NOMO-1 treated with DMSO at 0.1 percent for 48 hours (cell line): Measurements from ENCODE around the gene LARP1.
A peak's percentile ranks its signal among the peaks of the same experiment; 100 is the strongest.
"Not testable (repeated sequence)": the region's sequence is repeated elsewhere in the genome, so short reads cannot be mapped to it uniquely, and the experiment has no call there.

Experiments used
- DNase-seq: peaks from one replicate; lab custom pipeline; 2025; ENCODE audit not compliant: unreplicated experiment; lab: John Stamatoyannopoulos, UW

LARP1 gene

DNA sequence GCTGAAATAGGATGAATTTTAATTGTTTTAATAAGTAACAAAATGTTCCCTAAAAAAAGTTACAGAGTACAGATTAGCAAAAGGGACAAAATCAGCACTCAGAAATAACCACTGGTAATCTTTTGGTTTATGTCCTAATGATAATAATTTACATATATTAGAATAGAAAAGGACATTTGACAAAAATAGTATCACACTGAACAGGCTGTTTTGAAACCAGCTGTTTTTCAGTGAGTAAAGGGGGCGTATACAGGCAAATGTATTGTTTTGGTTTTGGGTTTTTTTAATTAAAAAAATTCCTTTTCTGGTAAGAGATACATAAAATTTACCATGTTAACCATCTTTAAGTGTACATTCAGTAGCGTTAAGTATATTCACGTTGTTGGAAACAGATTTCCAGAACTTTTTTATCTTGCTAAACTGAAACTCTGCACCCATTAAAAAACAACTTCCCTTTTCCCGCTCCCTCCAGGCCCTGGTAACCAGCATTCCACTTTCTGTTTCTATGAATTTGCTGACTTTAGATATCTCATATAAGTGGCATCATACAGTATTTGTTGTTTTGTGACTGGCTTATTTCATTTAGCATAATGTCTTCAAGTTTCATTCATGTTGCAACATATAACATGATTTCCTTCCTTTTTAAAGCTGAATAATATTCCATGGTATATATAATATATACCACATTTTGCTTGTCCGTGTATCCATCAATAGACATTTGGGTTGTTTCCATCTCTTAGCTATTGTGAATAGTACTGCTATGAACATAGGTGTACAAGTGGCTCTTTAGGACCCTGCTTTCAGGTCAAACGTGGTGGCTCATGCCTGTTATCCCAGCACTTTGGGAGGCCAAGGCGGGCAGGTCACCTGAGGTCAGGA is 20.6 kb upstream of the LARP1 start:
- peak; percentile 45 for DNase-seq

DNA sequence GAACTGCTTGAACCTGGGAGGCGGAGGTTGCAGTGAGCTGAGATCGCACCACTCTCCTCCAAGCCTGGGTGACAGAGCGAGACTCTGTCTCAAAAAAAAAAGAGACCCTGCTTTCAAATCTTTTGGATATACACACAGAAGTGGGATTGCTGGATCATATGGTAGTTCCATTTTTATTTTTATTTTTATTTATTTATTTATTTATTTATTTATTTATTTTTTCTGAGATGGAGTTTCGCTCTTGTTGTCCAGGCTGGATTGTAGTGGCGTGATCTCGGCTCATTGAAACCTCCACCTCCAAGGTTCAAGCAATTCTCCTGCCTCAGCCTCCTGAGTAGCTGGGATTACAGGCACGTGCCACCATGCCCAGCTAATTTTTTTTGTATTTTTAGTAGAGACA is 19.8 kb upstream of the LARP1 start:
- DNase-seq = not testable (repeated sequence)

DNA sequence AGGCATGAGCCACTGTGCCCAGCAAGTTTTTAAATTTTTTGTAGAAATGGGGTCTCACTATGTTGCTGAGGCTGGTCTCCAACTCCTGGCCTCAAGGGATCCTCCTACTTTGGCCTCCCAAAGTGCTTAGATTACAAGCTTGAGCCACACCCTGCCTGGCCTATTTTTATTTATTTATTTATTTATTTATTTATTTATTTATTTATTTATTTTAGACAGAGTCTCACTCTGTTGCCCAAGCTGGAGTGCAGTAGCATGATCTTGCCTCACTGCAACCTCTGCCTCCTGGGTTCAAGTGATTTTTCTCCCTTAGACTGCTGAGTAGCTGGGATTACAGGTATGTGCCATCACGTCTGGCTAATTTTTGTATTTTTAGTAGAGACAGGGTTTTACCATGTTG is 18.8 kb upstream of the LARP1 start:
- not testable (repeated sequence) for DNase-seq

DNA sequence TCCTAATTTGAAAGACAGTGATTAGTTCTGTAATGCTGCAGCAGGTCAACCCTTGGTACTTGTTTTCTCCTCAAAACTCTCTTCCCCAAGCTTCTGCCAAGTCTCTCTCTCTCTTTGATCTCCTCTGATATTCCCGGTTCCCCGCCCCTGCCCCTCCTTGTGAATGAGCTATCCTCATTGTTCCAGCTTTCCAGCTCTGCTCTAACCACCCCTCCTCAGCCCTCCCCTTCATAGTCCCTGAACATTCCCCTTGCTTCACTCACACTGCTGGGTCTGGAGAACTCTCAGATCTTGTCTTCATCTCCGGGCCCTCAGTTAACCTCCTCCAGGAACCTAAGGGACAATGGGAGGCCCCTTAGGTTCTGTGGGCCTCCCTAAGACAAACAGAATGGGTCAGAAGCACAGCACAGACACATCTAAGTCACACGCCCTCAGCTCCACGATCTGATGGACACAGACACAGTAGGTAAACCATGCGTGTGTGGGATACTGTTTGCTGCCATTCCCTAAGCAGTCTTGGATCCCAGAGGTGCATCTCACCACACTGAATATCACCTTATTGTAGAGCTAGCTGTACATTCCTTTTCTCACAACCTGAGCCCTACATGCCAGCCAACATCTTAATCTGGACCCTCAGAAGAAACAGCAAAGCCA is 17.4 kb upstream of the LARP1 start:
- no peak for DNase-seq

DNA sequence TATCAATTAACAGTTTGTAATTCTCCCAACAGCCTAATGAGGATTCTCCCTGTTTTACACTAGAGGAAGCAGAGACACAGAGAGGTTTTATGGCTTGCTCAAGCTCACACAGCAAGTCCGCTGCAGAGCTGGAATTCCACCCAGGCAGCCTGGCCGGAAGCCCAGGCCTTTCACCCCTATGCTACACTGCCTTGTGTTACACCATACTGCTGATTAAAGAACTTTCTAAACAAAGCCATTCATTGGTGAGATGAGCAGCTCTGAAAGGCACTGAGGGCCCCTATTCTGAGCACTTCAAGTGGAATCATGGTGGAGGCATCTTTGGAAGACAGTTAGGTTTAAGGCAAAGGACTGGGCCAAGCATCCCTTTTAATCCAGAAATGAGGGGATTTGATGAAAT is 14.7 kb upstream of the LARP1 start:
- no peak for DNase-seq

DNA sequence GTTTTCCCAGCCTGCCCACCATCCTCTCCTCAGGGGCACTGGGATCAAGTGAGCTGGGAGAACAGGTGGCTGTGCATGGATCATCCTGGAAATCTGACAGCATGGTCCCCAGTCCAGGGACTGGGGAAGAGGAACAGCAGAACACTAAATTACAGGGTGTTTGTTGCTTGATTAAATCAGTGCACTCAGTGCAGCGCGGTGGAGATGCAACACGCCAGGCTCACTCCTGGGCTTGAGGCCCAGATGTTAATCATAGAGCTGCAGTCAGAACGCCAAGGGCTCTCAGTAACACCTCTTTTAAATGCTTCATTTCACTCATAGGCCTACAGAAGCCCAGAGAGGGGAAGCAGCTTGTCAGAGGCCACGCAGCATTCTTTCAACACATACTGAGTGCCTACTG is 14.2 kb upstream of the LARP1 start:
- no peak for DNase-seq

DNA sequence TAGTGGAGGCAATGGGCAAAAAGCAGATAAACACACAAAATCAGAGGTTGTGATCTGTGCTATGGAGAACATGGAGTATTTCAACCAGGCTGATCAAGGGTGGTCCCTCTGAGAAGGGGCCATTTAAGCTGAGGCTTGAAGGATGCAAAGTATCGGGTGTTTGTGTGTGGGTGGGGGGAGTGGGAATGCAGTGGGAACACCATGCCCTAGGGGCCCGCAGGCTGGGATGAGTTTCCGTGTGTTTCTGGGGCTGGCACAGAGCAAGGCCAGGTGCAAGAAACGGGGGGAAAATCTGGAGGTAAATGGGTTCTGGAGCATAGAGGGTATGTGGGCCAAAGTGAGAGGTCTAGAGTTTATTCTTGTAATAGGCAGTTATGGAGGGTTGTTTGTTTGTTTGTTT is 13.8 kb upstream of the LARP1 start:
- no peak for DNase-seq

DNA sequence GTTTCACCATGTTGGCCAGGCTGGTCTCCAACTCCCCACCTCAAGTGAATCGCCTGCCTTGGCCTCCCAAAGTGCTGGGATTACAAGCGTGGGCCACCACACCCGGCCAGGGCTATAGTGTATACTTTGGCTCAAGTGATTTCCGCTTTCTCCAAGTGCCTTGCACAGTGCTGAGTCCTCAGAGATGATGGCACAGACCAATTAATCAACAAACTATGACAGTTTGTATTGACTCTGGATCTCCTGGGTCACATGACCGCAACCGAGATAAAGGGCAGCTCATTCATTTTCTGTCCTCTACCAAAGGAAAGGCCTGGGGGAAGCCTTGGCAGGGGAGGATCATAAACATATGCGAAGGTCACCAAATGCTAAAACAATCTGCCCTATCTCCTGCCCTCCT is 11.4 kb upstream of the LARP1 start:
- DNase-seq = no peak

DNA sequence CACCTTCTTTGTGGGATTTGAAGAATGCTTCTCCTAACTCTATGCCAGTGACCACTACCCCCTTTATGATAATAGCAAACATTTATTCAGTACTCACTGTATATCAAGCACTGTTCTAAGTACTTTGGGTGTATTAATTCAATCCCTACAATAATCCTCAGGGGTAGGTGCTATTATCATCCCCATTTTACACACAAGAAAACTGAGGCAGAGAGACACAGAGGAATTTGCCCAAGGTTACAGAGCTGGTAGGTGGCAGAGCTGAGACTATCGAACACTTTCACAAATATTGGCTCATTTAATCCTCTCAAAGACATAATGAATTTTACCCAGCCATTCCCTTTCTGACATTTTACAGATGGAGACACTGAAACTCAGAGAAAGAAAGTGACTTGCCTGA is 9.8 kb upstream of the LARP1 start:
- DNase-seq = no peak

DNA sequence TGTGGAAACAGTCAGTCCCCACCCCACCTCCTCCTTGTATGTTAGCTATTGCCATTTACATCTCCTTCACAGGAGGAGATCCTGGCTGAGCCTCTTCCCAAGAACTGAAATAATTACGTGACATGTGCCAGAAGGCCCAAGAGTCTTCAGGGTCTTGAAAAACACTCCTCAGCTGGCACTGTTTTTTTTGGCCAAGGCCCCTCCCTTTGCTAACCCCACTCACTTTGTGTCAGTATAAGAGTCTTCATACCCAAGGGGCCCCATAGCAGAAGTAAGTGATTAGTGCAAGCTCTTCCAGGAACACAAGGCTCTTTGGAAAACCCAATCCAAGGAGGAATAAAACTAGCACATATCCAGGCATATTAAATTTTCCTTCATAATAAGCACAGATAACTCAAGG is 5.7 kb upstream of the LARP1 start:
- no peak for DNase-seq

DNA sequence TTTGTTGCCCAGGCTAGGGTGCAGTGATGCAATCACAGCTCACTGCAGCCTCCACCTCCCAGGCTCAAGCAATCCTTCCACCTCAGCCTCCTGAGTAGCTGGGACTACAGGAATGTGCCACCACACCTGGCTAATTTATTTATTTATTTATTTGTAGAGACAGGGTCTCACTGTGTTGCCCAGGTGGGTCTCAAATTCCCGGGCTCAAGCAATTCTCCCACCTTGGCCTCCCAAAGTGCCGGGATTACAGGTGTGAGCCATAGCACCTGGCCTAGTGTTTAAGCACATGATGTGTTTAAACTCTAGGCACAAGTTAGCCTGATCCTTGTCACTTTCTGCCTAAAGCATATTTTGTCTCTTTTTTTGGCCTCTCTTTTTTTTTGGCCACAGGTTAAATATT is 4.5 kb upstream of the LARP1 start:
- DNase-seq = not testable (repeated sequence)

DNA sequence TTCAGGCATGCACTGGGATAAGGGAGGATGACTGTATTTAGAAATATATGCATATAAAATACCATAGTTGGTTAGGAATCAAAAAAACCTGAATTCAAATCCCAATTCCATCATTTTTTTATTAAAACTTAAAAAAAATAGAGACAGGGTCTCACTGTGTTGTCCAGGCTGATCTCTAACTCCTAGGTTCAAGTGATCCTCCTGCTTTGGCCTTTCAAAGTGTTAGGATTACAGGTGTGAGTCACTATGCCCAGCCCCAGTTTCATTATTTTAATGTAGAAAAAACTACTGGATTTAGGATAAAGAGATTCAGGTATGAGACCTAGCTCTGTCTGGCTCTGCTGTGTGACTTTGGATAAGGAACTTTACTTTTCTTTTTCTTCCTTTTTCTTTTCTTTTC is 3.3 kb upstream of the LARP1 start:
- DNase-seq = no peak

DNA sequence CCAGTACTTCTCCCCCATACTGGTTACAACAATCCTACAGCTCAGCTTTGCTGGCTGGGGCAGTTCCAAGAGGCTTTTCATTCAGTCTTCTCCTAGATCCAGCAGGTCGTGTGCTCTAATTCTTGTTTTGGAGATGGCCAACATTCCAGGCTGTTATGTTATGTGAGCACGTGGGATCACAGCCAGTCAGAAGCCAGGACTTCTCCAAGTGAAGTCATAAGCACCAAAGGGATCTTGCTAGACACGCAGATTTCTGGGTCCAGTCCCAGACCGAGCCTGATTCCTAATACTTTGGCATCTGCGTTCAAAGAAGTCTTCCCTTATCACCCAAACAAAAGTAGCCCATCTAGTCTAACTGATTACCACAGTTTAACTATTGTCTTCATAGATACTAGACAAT is 1.4 kb upstream of the LARP1 start:
- DNase-seq = no peak

DNA sequence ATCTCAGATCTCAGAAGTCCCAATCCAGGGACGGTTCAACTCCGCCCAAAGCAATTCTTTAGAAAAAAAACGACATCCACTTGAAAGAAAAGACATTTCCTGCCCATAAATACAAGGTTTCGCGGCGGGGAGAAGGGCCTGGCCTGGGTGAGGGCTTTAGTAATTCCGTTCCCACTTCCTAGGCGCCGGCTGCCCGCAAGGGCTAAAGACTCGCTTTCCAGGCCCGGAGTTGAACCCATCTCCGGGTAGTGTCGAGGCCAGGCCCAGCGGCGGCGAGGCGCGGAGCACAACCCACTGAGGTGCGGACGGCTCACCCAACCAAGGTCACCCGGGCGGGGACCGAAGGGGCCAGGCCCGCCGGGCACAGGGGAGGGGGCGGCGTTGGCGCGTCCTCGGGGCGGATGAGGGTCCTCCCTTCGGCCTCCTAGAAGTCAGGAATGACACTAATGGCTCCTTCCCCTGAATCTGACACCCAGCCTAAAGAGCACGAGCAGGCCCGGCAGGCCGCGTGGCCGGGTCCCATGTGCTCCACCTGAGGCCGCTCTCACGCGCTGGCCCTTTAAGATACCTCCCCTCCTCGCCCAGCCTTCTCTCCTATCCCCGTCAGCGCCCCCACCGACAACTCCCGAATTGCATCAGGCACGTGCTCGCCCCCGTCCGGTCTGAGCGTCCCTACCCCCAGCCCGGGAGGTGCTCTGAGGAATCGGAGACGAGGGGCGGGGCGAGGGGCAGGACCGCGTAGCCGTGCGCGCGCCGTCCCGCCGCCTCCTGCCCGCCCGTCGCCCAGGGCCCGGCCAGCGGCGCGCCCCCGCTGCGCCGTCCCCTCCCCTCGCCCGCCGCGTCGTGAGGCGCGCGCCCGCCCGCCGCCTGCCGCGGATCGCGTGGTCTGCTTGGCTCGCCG is 467 bp upstream of the LARP1 start:
- peak; percentile 99 for DNase-seq

DNA sequence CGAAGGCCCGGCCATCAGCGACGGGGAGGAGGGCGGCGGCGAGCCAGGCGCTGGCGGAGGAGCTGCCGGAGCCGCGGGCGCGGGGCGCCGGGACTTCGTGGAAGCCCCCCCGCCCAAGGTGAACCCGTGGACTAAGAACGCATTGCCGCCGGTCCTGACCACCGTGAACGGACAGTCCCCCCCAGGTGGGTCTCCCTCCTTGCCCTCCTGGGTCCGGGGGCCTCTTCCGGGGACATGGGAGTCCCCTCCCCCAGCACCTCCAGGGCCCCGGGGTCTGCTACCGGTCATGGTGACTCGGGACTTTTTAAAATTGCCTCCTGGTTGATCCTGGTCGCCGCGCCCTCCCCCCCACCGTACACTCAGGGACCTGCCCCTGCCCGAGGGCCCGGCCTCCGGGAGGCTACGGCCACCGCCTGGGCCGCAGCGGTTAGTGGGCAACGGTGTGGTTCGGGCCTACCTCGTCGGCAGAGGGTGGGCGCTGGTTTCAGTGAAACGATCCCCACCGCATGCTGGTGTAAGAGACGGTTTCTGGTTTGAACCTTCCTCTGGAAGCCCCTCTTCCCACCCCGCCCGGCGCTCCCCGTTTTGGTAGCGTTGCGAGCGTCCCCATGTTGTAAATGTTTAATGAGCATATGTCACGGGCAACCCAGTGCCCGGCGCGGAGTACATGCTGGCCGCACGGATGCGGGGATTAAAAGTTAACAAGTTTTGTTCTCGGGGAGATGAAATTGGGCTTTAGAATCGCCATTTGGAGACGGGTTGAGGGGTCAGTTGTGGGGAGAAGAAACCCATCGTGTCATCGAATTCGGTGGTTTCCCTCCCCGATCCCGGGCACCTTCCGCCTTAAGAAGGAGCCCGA is 1.1 kb downstream of the LARP1 start:
- no peak for DNase-seq

DNA sequence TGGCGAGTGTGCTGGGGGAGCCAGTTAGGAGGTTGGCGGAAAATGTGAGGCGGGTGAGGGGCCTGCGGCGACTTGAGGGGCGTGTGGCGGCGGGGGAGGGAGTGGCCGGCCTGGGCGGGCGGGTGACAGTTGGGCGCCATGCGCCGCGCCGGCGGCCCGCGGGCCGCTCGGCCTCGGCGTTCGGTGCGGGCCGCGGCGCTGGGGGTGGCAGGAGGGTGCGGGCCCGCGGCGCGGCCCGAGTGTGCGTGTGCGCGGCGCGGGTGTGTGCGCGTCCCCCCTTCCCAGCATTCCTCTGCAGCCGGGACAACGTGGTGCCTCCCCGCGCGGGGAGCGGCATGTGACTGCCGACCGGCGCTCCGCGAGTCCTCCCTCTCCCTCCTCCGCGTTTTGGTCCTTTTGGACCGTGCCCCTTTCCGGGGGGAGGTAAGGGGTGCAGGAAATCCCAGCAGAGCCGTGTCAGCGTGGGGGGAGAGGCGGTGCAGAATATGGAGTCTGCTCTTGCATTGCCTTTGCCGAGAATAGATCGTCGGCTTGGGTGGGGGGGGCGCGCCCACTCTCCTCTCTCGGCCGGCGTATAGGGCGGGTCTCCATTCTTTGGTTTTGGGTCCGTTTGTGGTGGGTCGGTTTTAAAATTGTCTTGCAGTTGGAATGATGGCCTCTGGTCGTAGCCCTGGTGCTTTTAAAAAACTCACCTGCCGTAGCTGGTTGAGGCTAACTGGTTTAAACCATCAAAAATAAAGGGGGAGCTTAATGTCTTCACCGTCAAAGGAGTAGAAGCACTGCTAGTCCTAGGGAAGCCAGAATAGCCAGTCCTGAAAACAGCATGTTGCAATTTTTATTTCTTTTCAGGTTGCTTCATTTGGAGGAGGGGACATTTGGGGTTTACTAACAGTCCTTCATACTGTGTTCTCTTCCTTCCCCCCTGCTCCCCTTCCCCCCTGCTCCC is 2.0 kb downstream of the LARP1 start:
- peak; percentile 76 for DNase-seq

DNA sequence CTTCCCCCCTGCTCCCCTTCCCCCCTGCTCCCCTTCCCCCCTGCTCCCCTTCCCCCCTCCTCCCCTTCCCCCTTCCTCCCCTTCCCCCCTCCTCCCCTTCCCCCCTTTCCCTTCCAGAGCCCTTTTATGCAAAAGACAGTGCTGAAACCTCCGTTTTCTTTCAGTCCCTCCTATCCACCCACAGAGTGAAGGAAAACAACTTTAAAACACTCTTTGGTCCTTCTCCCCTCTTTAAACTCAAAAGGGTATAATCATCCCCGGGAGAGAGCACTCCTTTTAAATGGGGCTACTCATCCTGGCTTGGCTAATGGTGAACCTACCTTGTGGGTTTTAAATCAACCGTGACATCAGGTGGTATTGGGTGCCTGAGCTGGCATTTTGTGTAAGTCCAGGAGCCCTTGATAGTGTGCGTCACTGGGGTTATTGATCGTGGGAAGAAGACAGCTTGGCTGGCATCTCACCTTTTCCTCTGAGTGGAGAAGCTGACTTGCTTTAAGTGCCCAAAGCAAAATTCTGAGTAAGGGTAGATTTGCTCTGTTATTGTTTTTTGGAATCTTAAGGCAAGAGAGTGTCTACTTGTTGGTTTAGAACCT is 2.7 kb downstream of the LARP1 start:
- DNase-seq = no peak

DNA sequence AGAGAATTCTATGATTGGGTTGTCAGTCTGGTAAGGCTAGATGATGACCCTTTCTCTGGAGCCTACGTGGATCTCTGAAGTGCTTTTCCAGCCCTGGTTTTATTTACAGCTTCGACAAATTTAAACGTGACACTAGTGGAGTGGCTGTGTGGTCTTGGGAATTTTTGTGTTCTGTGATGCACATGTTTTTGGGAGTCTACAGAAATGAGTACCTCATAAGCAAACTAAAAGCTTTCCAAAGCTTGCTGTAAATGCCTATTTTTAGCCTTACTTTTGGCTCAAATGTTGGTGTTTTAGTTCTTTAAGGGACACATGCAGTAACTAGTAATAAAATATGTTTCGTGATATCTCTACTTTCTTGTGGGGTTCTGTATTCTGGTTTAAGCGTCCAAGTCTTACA is 3.3 kb downstream of the LARP1 start:
- no peak for DNase-seq

DNA sequence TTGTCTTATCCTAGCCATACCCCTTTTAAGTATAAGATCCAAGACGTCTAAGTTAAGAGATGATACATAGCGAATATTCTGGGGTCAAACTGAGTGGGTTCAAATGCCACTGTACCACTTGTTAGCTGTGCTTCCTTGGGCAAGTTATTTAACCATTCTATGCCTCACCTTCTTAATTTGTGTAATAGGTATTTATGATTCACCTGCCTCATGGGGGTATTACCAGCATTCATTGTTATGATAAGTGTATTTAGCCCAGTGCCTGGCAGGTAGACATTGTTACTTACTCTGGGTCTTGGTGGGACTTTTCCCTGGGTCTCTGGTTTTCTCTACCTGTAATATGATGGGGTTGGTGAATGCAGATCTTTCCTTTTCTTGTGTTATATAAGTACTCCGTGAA is 3.8 kb downstream of the LARP1 start:
- no peak for DNase-seq
